ENCODE data around the gene EXOC4.
"Not testable (repeated sequence)": the region's sequence is repeated elsewhere in the genome, so short reads cannot be mapped to it uniquely, and the experiment has no call there.

Gene EXOC4

DNA sequence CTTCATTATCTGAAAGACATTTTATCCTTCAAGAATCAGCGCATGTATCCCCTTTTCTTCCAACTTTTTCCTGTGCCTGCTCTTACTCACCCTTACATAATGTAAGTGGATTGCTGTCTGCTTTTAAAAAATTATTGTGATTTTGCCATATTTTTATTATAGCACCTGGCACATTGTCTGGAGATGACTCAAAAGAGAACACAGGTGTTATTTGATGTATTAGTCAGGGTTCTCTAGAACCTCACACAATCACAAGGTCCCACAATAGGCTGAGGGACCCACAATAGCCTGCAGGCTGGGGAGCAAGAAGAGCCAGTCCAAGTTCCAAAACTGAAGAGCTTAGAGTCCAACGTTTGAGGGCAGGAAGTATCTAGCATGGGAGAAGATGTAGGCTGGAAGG, 390.0 kb downstream of the EXOC4 start:
- H3K4me3 ChIP-seq (ENCODE audit: low read depth, low read length): no peak overlapping the region
- TF ChIP-seq, protein P1, sequence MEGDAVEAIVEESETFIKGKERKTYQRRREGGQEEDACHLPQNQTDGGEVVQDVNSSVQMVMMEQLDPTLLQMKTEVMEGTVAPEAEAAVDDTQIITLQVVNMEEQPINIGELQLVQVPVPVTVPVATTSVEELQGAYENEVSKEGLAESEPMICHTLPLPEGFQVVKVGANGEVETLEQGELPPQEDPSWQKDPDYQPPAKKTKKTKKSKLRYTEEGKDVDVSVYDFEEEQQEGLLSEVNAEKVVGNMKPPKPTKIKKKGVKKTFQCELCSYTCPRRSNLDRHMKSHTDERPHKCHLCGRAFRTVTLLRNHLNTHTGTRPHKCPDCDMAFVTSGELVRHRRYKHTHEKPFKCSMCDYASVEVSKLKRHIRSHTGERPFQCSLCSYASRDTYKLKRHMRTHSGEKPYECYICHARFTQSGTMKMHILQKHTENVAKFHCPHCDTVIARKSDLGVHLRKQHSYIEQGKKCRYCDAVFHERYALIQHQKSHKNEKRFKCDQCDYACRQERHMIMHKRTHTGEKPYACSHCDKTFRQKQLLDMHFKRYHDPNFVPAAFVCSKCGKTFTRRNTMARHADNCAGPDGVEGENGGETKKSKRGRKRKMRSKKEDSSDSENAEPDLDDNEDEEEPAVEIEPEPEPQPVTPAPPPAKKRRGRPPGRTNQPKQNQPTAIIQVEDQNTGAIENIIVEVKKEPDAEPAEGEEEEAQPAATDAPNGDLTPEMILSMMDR (IDR thresholded peaks at IDR 0.05; ENCODE audit: borderline replicate concordance, insufficient read depth, low read depth, low read length): no peak

DNA sequence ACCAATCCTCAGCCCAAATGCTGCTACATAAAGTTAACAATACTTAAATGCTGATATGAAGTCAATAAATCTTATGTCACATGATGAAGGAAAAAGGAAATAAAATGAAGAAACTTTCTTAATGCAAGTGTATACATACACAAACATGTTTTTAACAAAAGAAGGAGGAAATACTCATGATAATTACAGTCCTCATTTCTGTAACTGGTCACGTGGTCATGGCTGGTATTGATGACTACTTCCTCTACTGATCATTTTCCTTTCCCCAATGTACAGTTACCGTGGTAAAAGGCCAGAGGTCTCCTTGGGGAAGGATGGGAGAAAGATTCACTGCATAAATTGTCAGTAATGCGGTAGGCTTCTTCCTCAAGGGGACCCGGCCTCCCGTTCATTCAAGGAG, 390.8 kb downstream of the EXOC4 start:
- not testable (repeated sequence) for H3K4me3 ChIP-seq (ENCODE audit: low read depth, low read length)

DNA sequence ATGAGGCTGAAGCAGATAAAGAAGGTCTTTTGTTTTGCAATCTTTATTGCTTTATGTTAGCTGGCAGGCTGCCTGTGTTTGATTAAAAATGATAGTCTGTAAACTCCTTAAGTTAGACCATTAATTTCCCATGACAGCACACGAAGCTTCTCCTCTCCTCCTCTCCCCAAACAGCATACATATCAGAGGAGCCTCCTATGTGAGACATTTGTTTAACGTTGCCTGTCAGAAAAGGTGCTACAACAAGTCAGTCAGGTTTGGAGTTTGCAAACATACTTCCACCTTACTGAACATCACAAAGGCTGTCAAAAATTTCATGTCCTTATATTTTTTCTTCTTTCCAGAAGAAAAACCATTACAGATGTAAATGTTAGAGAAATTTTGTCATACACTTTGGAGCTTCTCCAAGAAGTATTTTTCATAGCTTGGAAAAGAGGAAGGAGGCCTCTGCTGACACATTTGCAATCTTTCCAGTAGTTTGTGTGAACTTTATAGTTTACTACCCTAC, 393.1 kb downstream of the EXOC4 start:
- TF ChIP-seq, protein P1 (IDR thresholded peaks at IDR 0.05; ENCODE audit: borderline replicate concordance, insufficient read depth, low read depth, low read length): no peak
- H3K4me3 ChIP-seq (ENCODE audit: low read depth, low read length): no peak overlapping the region

DNA sequence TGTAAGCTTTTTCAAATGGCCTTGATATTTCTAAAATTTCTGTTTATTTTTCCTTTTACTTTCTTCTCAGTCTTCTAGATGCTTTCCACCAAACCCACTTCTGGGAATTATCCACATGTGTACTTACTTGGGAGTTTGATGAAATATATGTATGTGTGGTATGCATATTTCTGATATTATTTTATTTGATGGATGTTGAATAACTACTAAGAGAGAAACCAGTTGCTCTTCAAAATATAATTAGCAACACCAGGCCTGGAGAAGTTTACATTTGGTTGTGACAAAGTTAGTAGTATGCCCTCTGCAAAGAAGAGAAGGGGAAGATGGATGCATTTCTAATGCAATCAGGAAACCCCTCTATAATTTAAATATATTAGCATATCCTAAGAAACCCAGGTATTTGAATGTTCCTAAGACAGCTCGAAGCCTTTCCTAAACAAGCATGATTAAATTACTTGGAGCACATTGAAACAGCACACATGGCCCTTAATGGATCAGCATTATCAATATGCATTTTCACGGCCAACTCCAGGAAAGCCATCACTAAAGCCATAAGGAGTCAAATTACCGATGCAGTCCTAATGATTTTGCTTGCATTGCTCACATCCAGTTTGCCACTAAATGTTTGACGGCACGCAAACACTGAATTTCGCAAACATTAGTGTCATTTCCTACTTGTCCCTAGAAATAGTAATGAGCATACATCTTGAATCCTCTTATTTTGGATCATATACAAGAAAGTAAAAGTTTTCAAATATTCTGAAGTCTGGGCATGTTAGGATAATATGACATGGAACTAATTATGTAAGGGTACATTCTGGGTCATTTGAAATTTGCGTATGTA, 393.8 kb downstream of the EXOC4 start:
- H3K4me3 ChIP-seq (ENCODE audit: low read depth, low read length): no peak overlapping the region
- TF ChIP-seq, protein P1 (IDR thresholded peaks at IDR 0.05; ENCODE audit: borderline replicate concordance, insufficient read depth, low read depth, low read length): no peak

DNA sequence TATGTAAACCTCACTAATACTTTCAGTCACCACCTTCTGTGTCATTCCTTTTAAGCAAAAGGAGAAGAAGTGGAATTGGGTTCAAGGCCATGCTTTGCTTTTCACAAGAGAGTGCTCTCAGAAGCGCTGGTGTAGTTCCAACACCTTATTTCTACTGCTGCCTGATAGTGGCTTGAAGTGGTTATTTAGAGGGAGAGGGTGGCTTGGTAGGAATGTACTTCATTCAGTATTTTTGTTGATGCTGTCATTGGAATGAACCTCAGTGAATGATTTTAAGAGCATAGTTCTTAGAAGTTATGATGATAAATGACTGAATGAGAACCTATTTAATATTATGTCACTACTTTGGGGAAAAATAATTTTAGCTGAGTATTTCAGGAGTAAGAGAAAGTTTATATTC, 396.7 kb downstream of the EXOC4 start:
- TF ChIP-seq, protein P1 (IDR thresholded peaks at IDR 0.05; ENCODE audit: borderline replicate concordance, insufficient read depth, low read depth, low read length): no peak
- H3K4me3 ChIP-seq (ENCODE audit: low read depth, low read length): no peak overlapping the region

DNA sequence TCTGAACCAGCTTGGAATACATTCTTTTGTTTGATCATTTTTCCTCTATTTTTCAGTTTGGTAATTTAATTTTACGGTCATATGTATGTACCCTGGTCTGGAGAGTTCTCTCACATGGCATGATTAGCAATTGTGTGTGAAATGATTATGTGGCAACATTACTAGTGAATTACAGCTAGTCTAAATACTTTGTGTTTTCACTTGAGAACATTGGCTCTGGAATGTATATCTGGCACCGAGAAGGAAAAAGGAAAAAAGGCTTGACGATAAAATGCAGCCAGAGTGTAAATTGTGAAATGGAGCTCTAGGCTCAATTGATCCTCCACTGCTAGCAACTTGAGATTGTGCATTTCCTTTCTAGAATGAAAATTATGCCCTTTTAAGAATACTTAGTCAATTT, 397.2 kb downstream of the EXOC4 start:
- TF ChIP-seq, protein P1 (IDR thresholded peaks at IDR 0.05; ENCODE audit: borderline replicate concordance, insufficient read depth, low read depth, low read length): no peak
- no peak overlapping the region for H3K4me3 ChIP-seq (ENCODE audit: low read depth, low read length)

DNA sequence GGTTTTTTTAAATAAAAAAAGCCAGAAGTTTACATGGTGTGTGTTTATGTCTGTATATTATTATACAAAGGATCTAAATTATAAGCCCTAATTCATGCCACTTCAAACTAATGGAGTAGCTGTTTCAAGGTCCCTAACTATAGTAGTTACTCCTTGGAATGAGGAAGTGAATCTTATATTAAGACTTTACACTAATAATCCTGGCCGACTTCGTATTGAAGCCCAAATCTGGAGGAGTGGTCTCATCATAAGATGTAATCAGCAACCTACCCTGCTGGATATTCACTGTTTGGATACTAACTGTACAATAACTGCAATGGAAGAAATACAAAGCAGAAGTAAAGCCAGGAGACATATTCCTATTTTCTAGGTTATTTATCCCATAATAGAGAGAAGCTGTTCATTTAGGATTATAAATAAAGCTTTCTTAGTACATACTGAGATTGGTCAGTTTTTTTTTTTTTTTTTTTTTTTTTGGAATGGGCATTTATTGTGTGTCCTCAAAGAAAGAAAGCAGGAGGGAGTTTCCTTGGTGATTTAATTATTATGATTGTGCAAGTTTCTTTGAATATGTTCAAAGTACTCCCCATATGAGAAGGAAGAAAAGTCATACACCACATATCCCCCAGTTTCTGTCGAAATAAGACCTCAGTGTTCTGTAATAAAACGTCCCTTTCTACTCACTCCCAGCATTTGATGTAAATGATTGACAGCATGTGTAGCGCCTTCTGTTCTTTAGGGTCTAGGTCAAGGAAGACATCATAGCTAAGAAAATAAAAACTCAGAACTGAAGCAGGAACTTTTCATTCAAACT, 397.8 kb downstream of the EXOC4 start:
- no peak overlapping the region for H3K4me3 ChIP-seq (ENCODE audit: low read depth, low read length)
- TF ChIP-seq, protein P1 (IDR thresholded peaks at IDR 0.05; ENCODE audit: borderline replicate concordance, insufficient read depth, low read depth, low read length): no peak
